GM12892 (cell line): Measurements from ENCODE around the gene DOCK2.

ENCODE experiments used
- POLR2A ChIP-seq: IDR thresholded peaks from 2 replicates; pipeline ENCODE4 v1.6.1; 2011; ENCODE audit warnings: low read depth, low read length, control low read depth
- POLR2AphosphoS5 ChIP-seq: IDR thresholded peaks from 2 replicates; pipeline ENCODE4 v1.6.1; 2011; ENCODE audit warnings: low read depth, low read length, control low read depth
- TAF1 ChIP-seq: IDR thresholded peaks from 2 replicates; pipeline ENCODE4 v1.6.1; 2011; ENCODE audit warnings: low read depth, mild to moderate bottlenecking, control low read depth, low read length, borderline replicate concordance

DNA sequence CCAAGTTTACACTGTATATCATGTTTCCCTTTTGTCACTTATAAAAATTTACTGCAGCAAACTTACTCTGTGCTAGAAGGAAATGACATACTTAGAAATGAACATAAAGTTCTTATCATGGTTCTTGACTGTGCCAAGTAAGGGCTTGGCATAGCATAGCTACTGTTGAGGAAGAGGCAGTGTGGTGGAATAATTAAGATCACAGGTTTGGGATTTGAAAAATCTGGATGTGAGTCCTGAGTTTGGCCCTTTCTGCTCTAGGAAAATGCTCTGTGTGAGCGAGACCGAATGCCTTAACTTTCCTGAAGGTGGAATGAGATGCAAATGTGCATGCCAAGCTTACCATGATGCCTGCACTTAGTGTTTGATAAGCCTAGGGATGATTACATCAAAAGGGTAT, 243.7 kb downstream of the DOCK2 start:
- TF ChIP-seq POLR2A = no peak
- no peak for TF ChIP-seq POLR2AphosphoS5
- TF ChIP-seq TAF1 = no peak
